ENCODE data around the gene CHCHD1.

CHCHD1 gene

GRCh38 chr10:73798087-73798486, 16.2 kb downstream of the CHCHD1 start:
- no peak overlapping the region for H3K4me3 ChIP-seq (ENCODE audit: control insufficient read depth, low read depth, low read length)
- DNase-seq (ENCODE audit: low read depth): no peak
- TF ChIP-seq CTCF (IDR thresholded peaks at IDR 0.05; ENCODE audit: control insufficient read depth, insufficient read depth, low read depth, low read length, missing control alignments): no peak

GRCh38 chr10:73798927-73799560, 17.2 kb downstream of the CHCHD1 start:
- no peak for TF ChIP-seq CTCF (IDR thresholded peaks at IDR 0.05; ENCODE audit: control insufficient read depth, insufficient read depth, low read depth, low read length, missing control alignments)
- no peak overlapping the region for H3K4me3 ChIP-seq (ENCODE audit: control insufficient read depth, low read depth, low read length)
- no peak for DNase-seq (ENCODE audit: low read depth)

GRCh38 chr10:73799899-73800559, 18.2 kb downstream of the CHCHD1 start:
- TF ChIP-seq CTCF (IDR thresholded peaks at IDR 0.05; ENCODE audit: control insufficient read depth, insufficient read depth, low read depth, low read length, missing control alignments): no peak
- DNase-seq (ENCODE audit: low read depth): no peak
- H3K4me3 ChIP-seq (ENCODE audit: control insufficient read depth, low read depth, low read length): no peak overlapping the region

- no peak for TF ChIP-seq CTCF (IDR thresholded peaks at IDR 0.05; ENCODE audit: control insufficient read depth, insufficient read depth, low read depth, low read length, missing control alignments)
- DNase-seq (ENCODE audit: low read depth): no peak
- H3K4me3 ChIP-seq (ENCODE audit: control insufficient read depth, low read depth, low read length): no peak overlapping the region
Observed at GRCh38 chr10:73800560-73801252, 18.9 kb downstream of the CHCHD1 start.

- no peak for DNase-seq (ENCODE audit: low read depth)
- H3K4me3 ChIP-seq (ENCODE audit: control insufficient read depth, low read depth, low read length): no peak overlapping the region
- TF ChIP-seq CTCF (IDR thresholded peaks at IDR 0.05; ENCODE audit: control insufficient read depth, insufficient read depth, low read depth, low read length, missing control alignments): no peak
Observed at GRCh38 chr10:73801253-73801590, 19.4 kb downstream of the CHCHD1 start.

- TF ChIP-seq CTCF (IDR thresholded peaks at IDR 0.05; ENCODE audit: control insufficient read depth, insufficient read depth, low read depth, low read length, missing control alignments): peak; percentile 32
- no peak for DNase-seq (ENCODE audit: low read depth)
- no peak overlapping the region for H3K4me3 ChIP-seq (ENCODE audit: control insufficient read depth, low read depth, low read length)
Observed at GRCh38 chr10:73802276-73802991, 20.6 kb downstream of the CHCHD1 start.
